HFFc6 (cell line): Measurements from ENCODE around the gene DICER1. TPM values are rescaled to one million over a fixed set of nuclear protein-coding genes. Genes with fewer than 3 reads are reported as not detected.

Source experiments
- DNase-seq: peaks from one replicate; pipeline ENCODE4 v3.0.0-alpha.2; 2018
- H3K27ac Mint-ChIP-seq: 2 replicates; pipeline ENCODE4 v1.8.0; 2020; ENCODE audit warnings: mild to moderate bottlenecking, mixed read lengths
- H3K27me3 Mint-ChIP-seq: 2 replicates; pipeline ENCODE4 v1.8.0; 2021; ENCODE audit warnings: mild to moderate bottlenecking, moderate library complexity, mixed read lengths; ENCODE audit not compliant: insufficient read depth
- H3K36me3 Mint-ChIP-seq: 2 replicates; pipeline ENCODE4 v1.8.0; 2021; ENCODE audit warnings: low read depth, mixed read lengths
- H3K4me1 Mint-ChIP-seq: 2 replicates; pipeline ENCODE4 v1.8.0; 2020; ENCODE audit warnings: low read depth, mixed read lengths
- H3K4me3 Mint-ChIP-seq: 2 replicates; pipeline ENCODE4 v1.8.0; 2020; ENCODE audit warnings: mild to moderate bottlenecking, moderate library complexity, mixed read lengths
- H3K9me3 Mint-ChIP-seq: 2 replicates; pipeline ENCODE4 v1.8.0; 2020; ENCODE audit warnings: mild to moderate bottlenecking, mixed read lengths
- CTCF ChIP-seq: fragments of 200-600 bp; sonication (generic); IDR thresholded peaks from 2 replicates; pipeline ENCODE4 v1.5.0; 2021; ENCODE audit warnings: antibody characterized with exemption, mild to moderate bottlenecking
- total RNA-seq, 6 experiments: library from RNA; stranded (reverse); fragmentation: NEBNext Ultra II Directional; extraction: Animal tissue kit (Norgen Biotek cat#: 25700); gene quantifications; 2 replicates in 1 of 6; 3 replicates in 5 of 6; pipeline ENCODE4 v1.2.3, GENCODE V29; 2021

The DICER1 gene
- total RNA-seq, 6 experiments from 2014 or later, result 34.0 to 40.0 (median 37.6) TPM

GRCh38 chr14:95163132-95163531 is 5.8 kb upstream of the DICER1 start:
- DNase-seq, result no peak
- H3K36me3 Mint-ChIP-seq, result no peaks in the 10 kb centered on the region
- no peak overlapping the region for H3K27ac Mint-ChIP-seq
- no peaks in the 10 kb centered on the region for H3K27me3 Mint-ChIP-seq
- H3K9me3 Mint-ChIP-seq, result no peaks in the 10 kb centered on the region
- TF ChIP-seq CTCF, result no peak
- peaks cover 2% of the 10 kb centered on the region for H3K4me1 Mint-ChIP-seq
- H3K4me3 Mint-ChIP-seq, result no peak overlapping the region

DNA sequence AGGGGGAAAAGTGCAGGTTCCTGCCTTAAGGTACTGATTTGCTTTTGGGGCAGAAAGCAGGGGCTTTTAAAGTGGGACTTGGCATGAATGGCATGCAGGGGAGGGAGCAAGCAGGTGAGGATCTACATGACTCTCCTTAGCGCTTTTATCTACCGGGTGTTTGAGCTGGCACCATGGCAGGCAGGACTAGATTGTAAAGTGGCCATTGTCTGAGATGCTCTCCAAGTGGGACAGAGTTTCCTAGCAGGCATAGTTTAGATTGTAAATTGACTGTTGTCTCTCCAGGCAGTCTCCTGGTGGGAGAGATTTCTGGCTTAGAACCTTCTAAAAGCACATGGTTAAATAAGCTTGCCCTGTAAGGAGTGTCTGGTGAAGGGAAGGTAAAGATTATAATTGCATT is 5.3 kb upstream of the DICER1 start:
- no peak for TF ChIP-seq CTCF
- Mint-ChIP-seq H3K27ac (no peak overlapping the region), H3K9me3 (no peaks in the 10 kb centered on the region), H3K4me3 (no peak overlapping the region), H3K4me1 (peaks cover 5% of the 10 kb centered on the region), H3K27me3 (peaks cover 2% of the 10 kb centered on the region; the same call in 1 of the 2 replicates), H3K36me3 (no peaks in the 10 kb centered on the region)
- no peak for DNase-seq

GRCh38 chr14:95157048-95157326 is 342 bp downstream of the DICER1 start:
- H3K4me1 Mint-ChIP-seq, result peaks cover 45% of the 10 kb centered on the region
- H3K36me3 Mint-ChIP-seq, result no peaks in the 10 kb centered on the region
- no peak for TF ChIP-seq CTCF
- peaks cover 2% of the 10 kb centered on the region; the same call in 1 of the 2 replicates for H3K27me3 Mint-ChIP-seq
- no peak overlapping the region for H3K27ac Mint-ChIP-seq
- no peaks in the 10 kb centered on the region for H3K9me3 Mint-ChIP-seq
- DNase-seq, result no peak
- H3K4me3 Mint-ChIP-seq, result no peak overlapping the region; the same call in 1 of the 2 replicates

DNA sequence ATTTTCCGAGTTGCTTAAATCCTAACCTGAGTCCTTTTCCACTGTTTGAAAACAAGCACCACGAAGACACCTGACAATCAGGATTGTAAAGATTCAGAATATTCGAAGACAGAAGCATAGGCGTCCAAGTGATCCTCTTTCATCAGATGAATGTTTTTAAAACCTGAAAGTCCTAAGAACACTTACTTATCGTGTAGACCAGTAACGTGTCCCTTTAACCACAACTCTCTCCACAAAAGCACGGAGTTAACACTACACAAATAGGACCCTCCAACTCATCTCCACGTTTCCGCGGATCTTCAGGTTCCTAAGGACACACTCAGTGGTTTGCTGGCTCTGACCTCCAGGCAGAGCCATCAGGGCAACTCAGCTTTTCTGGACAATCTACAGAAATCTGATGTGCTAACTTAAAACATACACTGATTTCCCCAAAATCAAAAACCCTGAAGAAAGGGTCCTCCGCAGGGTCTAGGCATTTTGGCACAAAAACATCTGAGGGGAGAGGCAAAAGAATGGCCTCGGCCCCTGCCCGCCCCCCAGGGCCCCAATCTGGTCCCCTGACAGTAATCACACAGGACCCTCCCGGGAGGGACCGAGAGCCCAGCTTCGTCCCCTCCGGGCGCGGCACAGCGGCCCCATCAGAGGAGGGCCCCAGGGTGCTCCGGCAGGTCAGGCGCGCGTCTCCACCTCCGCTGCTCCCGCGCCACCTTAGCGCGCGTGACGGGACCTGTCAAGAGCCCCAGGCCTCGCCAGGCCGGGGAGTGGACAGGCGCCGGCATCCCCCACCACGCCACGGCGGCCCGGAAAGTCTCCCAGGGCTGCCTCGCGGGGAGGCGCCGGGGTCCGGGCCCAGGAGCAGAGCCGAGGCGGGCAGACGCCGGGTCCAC is 925 bp downstream of the DICER1 start:
- no peaks in the 10 kb centered on the region for H3K36me3 Mint-ChIP-seq
- H3K27me3 Mint-ChIP-seq, result peaks cover 2% of the 10 kb centered on the region; the same call in 1 of the 2 replicates
- H3K4me1 Mint-ChIP-seq, result peaks cover 50% of the 10 kb centered on the region
- no peaks in the 10 kb centered on the region for H3K9me3 Mint-ChIP-seq
- TF ChIP-seq CTCF, result no peak
- peak overlapping the region; percentile 79 for H3K27ac Mint-ChIP-seq
- no peak for DNase-seq
- H3K4me3 Mint-ChIP-seq, result peak overlapping the region; percentile 94

GRCh38 chr14:95155045-95155444 is 2.3 kb downstream of the DICER1 start:
- TF ChIP-seq CTCF, result no peak
- H3K36me3 Mint-ChIP-seq, result no peaks in the 10 kb centered on the region
- no peak for DNase-seq
- H3K27me3 Mint-ChIP-seq, result peaks cover 2% of the 10 kb centered on the region; the same call in 1 of the 2 replicates
- no peaks in the 10 kb centered on the region for H3K9me3 Mint-ChIP-seq
- H3K4me1 Mint-ChIP-seq, result peaks cover 61% of the 10 kb centered on the region
- no peak overlapping the region for H3K27ac Mint-ChIP-seq
- peak overlapping the region; percentile 94 for H3K4me3 Mint-ChIP-seq
